Calu3 (cell line): Measurements from ENCODE around the gene SLC17A8. TPM values are rescaled to one million over a fixed set of nuclear protein-coding genes. Genes with fewer than 3 reads are reported as not detected.

Source experiments
- BruUV-seq: library from RNA; stranded (reverse); fragments of 400-500 nt; replicated peaks from 2 replicates; lab custom pipeline; 2021; lab: Mats Ljungman, UMichigan
- CTCF ChIA-PET: fragments of 300-600 bp; sonication (Branson Sonifier 250); formaldehyde crosslinking; loops from one replicate; lab custom pipeline; 2022; ENCODE audit warnings: antibody characterized with exemption; lab: Charles Lee
- DNase-seq: peaks from one replicate; pipeline ENCODE4 v3.0.0; 2022
- H3K27ac Mint-ChIP-seq: one replicate; pipeline ENCODE4 v1.8.0; 2022; ENCODE audit warnings: mixed read lengths; ENCODE audit not compliant: unreplicated experiment
- H3K27me3 Mint-ChIP-seq: one replicate; pipeline ENCODE4 v1.8.0; 2022; ENCODE audit warnings: mixed read lengths; ENCODE audit not compliant: unreplicated experiment
- H3K36me3 Mint-ChIP-seq: one replicate; pipeline ENCODE4 v1.8.0; 2022; ENCODE audit warnings: mild to moderate bottlenecking, moderate library complexity, mixed read lengths; ENCODE audit not compliant: insufficient read depth, unreplicated experiment
- H3K4me1 Mint-ChIP-seq: one replicate; pipeline ENCODE4 v1.8.0; 2022; ENCODE audit warnings: mild to moderate bottlenecking, low read depth, mixed read lengths; ENCODE audit not compliant: unreplicated experiment
- H3K4me3 Mint-ChIP-seq: one replicate; pipeline ENCODE4 v1.8.0; 2022; ENCODE audit warnings: mild to moderate bottlenecking, low read depth, moderate library complexity, mixed read lengths; ENCODE audit not compliant: unreplicated experiment
- H3K9me3 Mint-ChIP-seq: one replicate; pipeline ENCODE4 v1.8.0; 2022; ENCODE audit warnings: low read depth, mixed read lengths; ENCODE audit not compliant: unreplicated experiment
- CTCF ChIP-seq: fragments of 200-600 bp; IDR thresholded peaks from one replicate; pipeline ENCODE4 v1.8.0; 2022; ENCODE audit warnings: antibody characterized with exemption; ENCODE audit not compliant: unreplicated experiment
- intact Hi-C: fragments of 100-400 bp; cut with micrococcal nuclease; formaldehyde crosslinking; loops from one replicate; pipeline ENCODE4 v1.10.0; 2022; ENCODE audit not compliant: unreplicated experiment
- total RNA-seq: library from RNA; stranded (reverse); gene quantifications from 2 replicates; pipeline ENCODE4 v1.2.3, GENCODE V29; 2022

Gene SLC17A8
- total RNA-seq, 1 experiment from 2014 or later, result not detected

- CTCF ChIA-PET, result interaction anchor here (0.6 kb wide), 2 partner anchors 9 to 176 kb away, joined by 4 to 5 read pairs; partner anchors contain the start of gene ACTR6
- no peak overlapping the region for H3K4me3 Mint-ChIP-seq
- no TSS peak for BruUV-seq
- no peak overlapping the region for H3K27ac Mint-ChIP-seq
- no peak for DNase-seq
- H3K9me3 Mint-ChIP-seq, result no peaks in the 10 kb centered on the region
- H3K4me1 Mint-ChIP-seq, result no peaks in the 10 kb centered on the region
- H3K36me3 Mint-ChIP-seq, result no peaks in the 10 kb centered on the region
- intact Hi-C loops, result no loop called here
- TF ChIP-seq CTCF, result no peak
- no peaks in the 10 kb centered on the region for H3K27me3 Mint-ChIP-seq
These were observed 19.3 kb downstream of the SLC17A8 start for GRCh38 chr12:100376161-100376560.

DNA sequence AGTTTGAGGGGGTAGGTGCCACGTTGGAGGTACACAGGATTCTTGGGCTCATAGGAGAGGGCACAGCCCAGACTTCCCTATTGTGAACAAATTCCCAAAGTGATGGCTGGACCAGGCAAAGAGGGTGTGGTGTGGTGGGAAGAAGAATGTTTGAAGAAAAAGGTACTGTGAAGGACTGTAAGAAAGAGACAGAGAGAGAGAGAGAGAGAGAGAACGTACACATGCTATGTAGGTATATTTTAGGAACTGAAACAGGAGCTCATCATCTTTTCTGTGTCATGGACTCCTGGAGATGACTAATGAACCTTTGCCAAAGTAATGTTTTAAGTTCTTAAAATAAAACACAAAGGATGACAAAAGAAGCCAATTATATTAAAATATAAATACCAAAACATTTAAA lies 24.5 kb downstream of the SLC17A8 start:
- no peaks in the 10 kb centered on the region for H3K36me3 Mint-ChIP-seq
- H3K27me3 Mint-ChIP-seq, result no peaks in the 10 kb centered on the region
- H3K4me1 Mint-ChIP-seq, result no peaks in the 10 kb centered on the region
- intact Hi-C loops, result no loop called here
- no peak overlapping the region for H3K27ac Mint-ChIP-seq
- CTCF ChIA-PET, result interaction anchor here (0.7 kb wide), 1 partner anchor 12 kb away, joined by 3 read pairs; no protein-coding TSS in a partner anchor
- TF ChIP-seq CTCF, result no peak
- BruUV-seq, result no TSS peak
- H3K4me3 Mint-ChIP-seq, result no peak overlapping the region
- DNase-seq, result no peak
- H3K9me3 Mint-ChIP-seq, result no peaks in the 10 kb centered on the region

DNA sequence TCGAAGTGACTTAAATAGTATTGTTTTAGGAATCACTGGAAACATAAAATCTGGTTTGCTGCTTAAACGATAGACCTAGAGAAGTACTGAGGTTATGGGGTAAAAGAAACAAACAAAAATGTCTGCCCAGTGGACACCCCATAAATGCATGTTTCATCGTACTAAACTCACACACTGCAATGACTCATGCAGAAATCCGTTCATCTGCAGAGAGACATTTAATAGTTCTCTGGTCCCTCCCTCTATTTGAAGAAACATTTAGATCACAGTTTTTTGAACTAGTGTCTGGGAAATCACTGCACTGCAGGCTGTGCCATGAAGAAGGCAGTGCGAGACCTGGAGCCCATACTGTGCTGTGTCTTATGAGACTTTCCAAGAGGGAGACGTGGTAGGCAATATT lies 25.5 kb downstream of the SLC17A8 start:
- CTCF ChIA-PET, result no interaction called here
- Mint-ChIP-seq H3K36me3 (no peaks in the 10 kb centered on the region), H3K4me1 (no peaks in the 10 kb centered on the region), H3K27me3 (no peaks in the 10 kb centered on the region), H3K9me3 (no peaks in the 10 kb centered on the region), H3K27ac (no peak overlapping the region), H3K4me3 (no peak overlapping the region)
- no peak for DNase-seq
- TF ChIP-seq CTCF, result no peak
- no TSS peak for BruUV-seq
- intact Hi-C loops, result no loop called here

DNA sequence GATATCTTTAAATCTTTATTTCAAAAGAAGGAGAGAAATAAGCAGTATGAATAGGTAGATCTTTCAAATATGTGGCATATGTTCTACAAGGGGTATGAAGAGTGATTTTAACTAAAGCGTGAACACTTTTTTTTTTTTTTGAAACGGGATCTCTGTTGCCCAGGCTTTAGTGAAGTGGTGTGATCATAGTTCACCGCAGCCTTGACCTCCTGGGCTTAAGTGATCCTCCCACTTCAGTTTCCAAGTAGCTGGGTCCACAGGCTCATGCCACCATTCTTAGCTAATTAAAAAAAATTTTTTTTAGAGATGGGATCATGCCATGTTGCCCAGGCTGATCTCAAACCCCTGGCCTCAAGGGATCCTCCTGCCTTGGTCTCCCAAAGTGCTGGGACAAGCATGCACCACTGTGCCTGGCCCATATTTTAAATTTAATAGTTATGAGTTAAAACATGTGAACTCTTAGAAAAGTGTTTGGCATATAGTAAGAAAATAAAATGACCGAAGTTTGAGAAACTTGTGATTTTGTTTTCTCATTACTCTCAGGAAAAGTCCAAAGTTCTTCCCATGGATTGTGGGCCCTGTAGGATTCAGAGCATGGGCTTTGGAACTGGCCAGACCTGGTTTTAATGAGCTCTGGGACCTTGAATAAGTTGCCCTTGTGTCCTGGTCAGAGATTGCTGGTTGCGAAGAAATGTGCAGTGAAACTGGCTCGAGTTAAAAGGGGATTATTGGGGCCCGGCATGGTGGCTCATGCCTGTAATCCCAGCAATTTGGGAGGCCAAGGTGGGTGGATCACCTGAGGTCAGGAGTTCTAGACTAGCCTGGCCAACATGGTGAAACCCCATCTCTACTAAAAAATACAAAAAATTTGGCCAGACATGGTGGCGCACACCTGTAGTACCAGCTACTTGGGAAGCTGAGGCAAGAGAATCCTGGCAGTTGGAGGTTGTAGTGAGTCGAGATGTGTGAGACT lies 27.0 kb downstream of the SLC17A8 start:
- intact Hi-C loops, result no loop called here
- no peak for TF ChIP-seq CTCF
- H3K27me3 Mint-ChIP-seq, result no peaks in the 10 kb centered on the region
- no peak for DNase-seq
- no peak overlapping the region for H3K4me3 Mint-ChIP-seq
- CTCF ChIA-PET, result no interaction called here
- no peaks in the 10 kb centered on the region for H3K9me3 Mint-ChIP-seq
- no peak overlapping the region for H3K27ac Mint-ChIP-seq
- no TSS peak for BruUV-seq
- H3K4me1 Mint-ChIP-seq, result no peaks in the 10 kb centered on the region
- no peaks in the 10 kb centered on the region for H3K36me3 Mint-ChIP-seq
